ENCODE measurements around the gene RANBP10.

- TF ChIP-seq POLR2A (IDR thresholded peaks at IDR 0.05): no peak
- TF ChIP-seq, protein P1, sequence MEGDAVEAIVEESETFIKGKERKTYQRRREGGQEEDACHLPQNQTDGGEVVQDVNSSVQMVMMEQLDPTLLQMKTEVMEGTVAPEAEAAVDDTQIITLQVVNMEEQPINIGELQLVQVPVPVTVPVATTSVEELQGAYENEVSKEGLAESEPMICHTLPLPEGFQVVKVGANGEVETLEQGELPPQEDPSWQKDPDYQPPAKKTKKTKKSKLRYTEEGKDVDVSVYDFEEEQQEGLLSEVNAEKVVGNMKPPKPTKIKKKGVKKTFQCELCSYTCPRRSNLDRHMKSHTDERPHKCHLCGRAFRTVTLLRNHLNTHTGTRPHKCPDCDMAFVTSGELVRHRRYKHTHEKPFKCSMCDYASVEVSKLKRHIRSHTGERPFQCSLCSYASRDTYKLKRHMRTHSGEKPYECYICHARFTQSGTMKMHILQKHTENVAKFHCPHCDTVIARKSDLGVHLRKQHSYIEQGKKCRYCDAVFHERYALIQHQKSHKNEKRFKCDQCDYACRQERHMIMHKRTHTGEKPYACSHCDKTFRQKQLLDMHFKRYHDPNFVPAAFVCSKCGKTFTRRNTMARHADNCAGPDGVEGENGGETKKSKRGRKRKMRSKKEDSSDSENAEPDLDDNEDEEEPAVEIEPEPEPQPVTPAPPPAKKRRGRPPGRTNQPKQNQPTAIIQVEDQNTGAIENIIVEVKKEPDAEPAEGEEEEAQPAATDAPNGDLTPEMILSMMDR (IDR thresholded peaks at IDR 0.05): no peak
Measured at GRCh38 chr16:67713647-67714273, 92.6 kb downstream of the RANBP10 start.

Measured in testis (tissue), 2 donors.